ENCODE data around the gene RBM18.
A peak's percentile ranks its signal among the peaks of the same experiment; 100 is the strongest.

Gene RBM18

DNA sequence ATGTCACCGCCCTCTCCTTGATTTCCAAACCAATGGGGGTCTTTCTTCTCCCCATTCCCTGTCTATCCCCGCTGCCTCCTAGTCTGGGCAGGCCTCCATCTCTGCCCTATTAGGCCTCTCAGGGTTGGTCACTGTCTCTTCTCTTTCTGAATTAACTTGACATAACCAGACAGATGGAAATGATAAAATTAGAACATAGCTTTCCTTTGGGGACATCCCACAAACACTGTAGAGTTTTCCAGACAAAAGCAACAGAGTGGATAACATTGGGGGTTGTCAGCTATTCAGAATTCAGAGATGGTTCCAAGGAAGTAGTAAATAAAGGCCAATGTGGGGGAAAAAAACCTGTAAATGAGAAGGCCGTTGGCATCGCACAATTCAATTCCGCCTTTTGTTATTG, 60.6 kb downstream of the RBM18 start:
- DNase-seq (ENCODE audit: low read depth): no peak

DNA sequence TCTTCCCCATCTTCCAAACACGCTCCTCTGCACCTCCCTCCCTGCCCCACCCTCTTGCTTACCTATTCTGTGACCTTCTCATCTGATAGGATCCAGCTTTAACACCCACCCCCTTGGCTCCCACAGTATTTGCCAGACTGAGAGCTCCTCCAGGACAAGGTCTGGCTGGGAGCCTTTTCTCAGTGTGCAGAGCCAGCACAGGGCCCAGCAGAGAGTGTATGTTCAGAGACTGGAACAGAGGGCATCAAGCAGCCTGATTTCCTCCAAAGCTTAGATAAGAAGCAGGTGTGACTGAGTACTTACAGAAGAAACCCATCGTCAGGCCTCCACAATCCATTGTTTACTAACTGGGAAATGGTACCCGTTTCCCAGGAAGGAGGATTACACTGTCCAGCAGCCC, 62.5 kb downstream of the RBM18 start:
- DNase-seq (ENCODE audit: low read depth): no peak

DNA sequence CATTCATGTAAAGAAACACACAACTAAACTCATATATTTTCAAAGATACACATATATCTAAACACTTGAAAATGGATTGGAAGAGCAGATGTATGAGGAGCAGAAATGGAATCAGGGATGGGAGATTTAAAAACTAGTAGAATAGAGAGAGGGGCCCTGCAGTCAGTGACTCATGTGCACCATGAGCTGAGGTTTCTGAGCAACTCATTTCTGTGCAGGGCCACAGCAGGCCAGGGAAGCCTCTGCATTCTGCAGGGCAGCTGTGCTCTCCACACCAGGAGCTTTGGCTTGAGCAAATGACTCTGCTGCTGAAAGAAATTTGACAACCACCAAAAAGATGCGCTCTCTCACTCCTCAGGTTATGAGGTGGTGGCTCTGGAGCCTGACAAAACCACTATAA, 63.0 kb downstream of the RBM18 start:
- peak; percentile 57 for DNase-seq (ENCODE audit: low read depth)

DNA sequence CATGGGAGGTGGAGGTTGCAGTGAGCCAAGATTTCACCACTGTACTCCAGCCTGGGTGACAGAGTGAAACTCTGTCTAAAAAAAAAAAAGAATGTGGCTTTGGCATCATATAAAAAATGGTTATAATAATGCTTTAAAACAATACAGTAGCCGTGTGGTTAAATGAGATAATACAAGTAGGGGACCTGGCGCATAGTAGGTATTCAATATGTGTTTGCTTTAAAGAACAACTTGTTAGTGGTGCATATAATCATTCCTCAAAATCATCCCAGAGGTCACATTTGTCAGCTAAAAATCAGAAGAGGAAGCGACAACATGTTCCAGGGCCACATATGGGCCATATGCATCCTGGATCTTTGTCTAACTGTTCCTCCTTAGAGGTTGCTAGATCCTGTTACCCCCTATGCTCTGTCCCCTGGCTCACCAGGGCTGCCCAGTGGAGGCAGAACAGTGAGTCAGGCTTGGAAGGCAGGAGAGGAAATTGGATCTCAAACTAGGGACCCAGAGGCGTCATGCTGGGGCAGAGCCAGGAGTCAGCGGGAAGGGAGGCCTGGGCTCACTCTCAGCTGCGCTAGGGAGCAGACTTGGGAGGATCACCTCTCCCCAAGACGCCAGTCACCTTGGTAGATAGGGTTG, 63.6 kb downstream of the RBM18 start:
- DNase-seq (ENCODE audit: low read depth): peak; percentile 54

DNA sequence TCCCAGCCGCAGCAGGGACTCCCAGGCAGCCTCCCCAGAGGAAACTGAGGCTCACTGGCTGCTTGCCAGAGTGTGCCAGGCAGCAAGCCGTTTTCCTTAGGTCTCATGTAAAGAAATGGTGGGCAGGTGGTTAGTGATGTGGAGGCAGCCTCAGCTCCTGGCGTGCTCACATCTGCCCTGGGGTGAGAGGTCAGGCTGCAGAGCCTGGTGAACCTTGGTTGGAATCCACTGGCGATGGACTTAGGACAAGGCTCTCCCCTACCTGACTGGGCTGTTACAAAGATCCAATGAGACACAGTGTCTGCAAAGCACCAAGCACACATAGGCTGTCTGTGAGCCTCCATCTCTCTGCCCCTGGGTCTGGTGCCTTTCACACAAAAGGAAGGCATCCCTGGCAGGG, 66.8 kb downstream of the RBM18 start:
- DNase-seq (ENCODE audit: low read depth): no peak

DNA sequence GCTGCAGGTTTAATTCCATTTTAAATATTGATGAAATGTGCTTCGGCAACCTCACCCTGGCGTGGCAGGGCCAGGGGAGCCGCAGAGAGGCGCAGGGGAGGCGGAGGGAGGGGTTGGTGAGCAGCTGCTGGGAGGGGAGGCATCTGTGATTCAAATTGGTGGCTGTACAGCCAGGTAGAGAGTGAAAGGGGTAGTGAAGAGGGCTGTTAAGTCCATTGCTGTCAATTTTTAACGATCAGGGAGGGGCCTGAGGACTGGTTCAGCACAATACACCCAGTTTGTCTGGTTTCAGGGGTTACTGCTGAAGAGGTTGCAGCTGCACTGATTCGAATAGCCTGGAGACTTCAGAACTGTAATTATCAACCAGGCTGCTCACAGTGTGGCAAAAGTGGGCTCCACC, 67.2 kb downstream of the RBM18 start:
- DNase-seq (ENCODE audit: low read depth): no peak

DNA sequence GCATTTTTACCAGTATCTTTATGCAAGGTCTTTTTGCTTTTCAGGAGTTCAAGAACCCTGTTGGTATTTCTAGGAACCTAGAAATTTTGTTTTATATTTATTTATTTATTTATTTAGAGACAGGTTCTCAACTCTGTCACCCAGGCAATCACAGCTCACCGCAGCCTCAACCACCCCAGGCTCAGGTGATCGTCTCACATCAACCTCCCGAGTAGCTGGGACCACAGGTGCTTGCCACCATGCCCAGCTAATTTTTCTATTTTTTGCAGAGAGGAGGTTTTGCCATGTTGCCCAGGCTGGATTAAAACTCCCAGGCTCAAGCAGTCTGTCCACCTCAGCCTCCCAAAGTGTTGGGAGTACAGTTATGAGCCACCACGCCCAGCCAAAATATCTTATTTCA, 68.8 kb downstream of the RBM18 start:
- no peak for DNase-seq (ENCODE audit: low read depth)

DNA sequence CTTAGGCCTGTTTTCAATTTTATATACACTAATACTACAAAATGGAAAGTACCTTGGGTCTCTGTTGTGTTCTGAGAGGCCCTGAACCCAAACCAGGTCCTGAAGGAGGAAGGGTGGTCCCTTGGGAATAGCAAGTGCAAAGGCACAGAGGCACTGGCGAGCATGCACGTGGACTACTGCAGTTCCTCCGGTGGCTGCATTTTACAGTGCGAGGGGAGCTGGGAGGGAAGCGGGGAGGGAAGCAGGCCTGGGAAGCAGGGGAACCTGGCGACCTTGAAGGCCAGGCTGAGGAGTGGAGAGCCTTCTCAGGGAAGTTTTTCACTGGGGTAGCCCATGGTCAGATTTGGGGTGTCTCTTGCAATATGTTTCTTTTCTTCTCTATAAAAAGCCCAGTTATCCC, 71.0 kb downstream of the RBM18 start:
- DNase-seq (ENCODE audit: low read depth): no peak

DNA sequence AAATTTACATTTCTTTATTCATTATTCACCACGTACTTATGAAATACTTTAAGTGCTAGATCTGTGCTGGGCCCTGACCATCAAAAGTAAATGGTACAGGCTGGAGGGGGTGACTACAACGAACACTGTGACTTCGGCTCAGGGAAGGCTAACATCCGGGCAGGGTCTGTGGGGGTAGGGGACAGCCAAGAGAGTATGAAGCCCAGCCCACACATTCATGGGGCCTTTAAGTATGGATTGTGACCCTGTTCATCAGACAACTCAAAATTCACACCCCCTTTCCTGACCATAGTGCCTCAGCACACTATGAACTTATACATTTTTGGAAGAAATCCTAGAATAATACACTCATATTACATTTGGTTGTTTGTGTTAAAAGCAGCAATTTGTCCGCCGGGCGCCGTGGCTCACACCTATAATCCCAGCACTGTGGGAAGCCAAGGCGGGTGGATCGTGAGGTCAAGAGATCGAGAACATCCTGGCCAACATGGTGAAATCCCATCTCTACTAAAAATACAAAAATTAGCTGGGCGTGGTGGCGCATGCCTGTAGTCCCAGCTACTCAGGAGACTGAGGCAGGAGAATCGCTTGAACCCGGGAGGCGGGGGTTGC, 71.6 kb downstream of the RBM18 start:
- DNase-seq (ENCODE audit: low read depth): peak; percentile 26

DNA sequence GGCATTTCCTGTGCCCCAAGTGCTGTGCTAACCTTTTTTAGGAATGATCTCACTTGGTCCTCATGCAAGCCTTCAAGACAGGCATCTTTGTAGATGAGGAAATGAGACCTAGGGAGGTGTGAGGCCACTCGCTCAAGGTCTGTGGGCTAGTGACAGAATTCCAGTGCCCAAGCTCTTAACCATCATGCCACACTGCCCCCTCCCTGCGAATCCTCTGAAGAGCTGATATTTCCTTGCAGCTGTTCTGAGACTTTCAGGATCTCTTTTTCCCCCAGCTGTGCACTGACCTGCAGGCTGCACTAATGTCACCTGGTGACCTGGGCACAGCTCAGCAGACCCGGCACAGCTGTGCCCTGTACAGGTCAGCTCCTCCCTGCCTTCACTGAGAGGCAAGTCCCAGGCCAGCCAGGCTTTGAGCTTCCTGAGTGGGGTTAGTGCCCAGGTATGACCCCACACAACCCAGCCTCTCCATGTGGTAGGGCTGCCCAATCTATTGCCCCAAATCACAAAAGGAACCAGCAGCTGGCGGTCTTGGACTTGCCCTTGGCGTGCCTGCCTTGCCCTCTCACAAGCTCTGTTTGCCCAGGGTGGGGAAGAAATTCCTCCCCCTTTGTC, 72.3 kb downstream of the RBM18 start:
- no peak for DNase-seq (ENCODE audit: low read depth)

DNA sequence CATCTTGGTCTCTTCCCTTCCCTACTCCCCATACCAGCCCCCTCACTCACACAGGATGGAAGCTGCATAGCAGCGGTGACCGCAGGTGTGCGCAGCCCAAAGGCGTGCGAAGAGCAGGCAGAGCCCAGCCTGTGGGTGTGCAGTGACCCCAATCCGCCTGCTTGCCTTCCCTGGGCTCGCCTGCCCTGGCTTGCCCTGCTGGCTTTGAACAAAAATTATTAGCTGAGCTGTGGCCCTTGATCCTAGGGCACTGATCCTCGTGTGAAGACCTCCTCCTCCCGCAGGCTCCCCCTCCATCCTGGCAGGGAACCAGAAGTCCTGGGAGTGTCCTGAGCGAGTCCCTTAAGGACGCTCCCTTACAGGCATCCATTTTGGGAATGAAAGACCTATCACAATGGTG, 73.1 kb downstream of the RBM18 start:
- DNase-seq (ENCODE audit: low read depth): no peak

DNA sequence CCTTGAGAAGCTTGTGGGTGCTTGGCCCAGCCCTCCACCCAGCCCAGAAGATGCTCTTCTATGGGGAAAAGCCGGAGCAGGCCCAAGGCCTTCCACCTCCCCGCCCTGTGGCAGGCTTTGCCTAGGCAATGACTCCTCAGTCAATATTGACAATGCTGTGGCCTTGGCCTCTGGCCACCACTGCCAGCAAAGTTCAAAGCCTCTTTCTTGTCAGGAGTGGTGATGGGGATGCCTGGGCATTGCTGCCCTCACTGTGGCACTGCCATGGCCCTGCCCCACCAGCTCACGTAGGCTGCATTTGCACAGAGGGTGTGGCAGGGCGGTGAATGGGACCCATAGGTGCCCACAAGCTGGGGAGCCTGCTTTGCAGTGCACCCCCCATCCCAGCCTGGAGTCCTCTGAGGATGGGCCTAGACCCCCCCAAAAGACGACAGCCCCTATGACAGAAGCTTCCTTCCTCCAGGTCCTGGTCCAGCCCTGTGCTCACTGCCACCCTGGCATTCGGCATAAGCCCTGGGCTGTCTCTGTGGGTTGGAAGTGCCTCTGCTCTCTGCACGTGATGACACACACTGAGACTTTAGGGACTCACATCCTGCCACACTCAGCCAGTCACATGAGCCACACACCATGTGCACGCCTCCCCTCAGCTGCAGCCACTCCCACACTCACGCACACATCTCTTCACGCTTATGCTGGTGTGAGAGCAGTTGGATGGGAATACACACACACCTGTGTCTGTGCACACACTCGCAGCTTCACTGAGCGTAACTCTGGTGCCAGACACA, 73.9 kb downstream of the RBM18 start:
- no peak for DNase-seq (ENCODE audit: low read depth)

DNA sequence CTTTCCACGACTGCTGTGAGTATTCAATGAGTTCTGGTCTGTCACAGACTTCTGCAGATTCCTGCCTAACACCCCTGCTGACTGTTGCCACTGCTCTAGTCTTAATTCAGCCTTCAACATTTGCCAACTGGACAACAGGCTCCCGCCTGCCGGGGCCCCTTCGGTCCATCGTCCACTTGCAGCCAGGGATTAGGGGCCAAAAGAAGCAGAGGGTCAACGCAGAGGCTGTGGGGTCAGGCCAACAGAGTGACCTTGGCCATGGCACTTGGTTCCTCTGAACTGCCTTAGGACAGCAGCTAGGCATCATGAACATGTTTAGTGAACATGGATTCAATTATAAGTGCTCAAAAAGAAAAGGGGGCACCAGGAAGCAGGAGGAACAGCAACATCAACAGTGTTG, 76.3 kb downstream of the RBM18 start:
- DNase-seq (ENCODE audit: low read depth): no peak
